Nephron progenitor cell (in vitro differentiated cells): ENCODE results near the gene HAPLN2.
"Not testable (repeated sequence)": the region's sequence is repeated elsewhere in the genome, so short reads cannot be mapped to it uniquely, and the experiment has no call there.

ENCODE experiments used
- DNase-seq: peaks from one replicate; pipeline ENCODE4 v3.0.0; 2021
- H3K27ac Mint-ChIP-seq: 2 replicates; pipeline ENCODE4 v1.8.0; 2021; ENCODE audit warnings: mild to moderate bottlenecking, moderate library complexity, mixed read lengths
- H3K27me3 Mint-ChIP-seq: 2 replicates; pipeline ENCODE4 v1.8.0; 2021; ENCODE audit warnings: mild to moderate bottlenecking, low read depth, mixed read lengths; ENCODE audit not compliant: poor library complexity
- H3K36me3 Mint-ChIP-seq: 2 replicates; pipeline ENCODE4 v1.8.0; 2021; ENCODE audit warnings: low read depth, mixed read lengths
- H3K4me1 Mint-ChIP-seq: 2 replicates; pipeline ENCODE4 v1.8.0; 2021; ENCODE audit warnings: mixed read lengths
- H3K4me3 Mint-ChIP-seq: 2 replicates; pipeline ENCODE4 v1.8.0; 2021; ENCODE audit warnings: mild to moderate bottlenecking, moderate library complexity, mixed read lengths
- H3K9me3 Mint-ChIP-seq: 2 replicates; pipeline ENCODE4 v1.8.0; 2021; ENCODE audit warnings: mild to moderate bottlenecking, moderate library complexity, mixed read lengths
- TF ChIP-seq, protein P1 (sequence below): fragments of 200-600 bp; sonication (generic); IDR thresholded peaks from 2 replicates; pipeline ENCODE4 v1.5.0; 2021; ENCODE audit warnings: antibody characterized with exemption

Gene HAPLN2

DNA sequence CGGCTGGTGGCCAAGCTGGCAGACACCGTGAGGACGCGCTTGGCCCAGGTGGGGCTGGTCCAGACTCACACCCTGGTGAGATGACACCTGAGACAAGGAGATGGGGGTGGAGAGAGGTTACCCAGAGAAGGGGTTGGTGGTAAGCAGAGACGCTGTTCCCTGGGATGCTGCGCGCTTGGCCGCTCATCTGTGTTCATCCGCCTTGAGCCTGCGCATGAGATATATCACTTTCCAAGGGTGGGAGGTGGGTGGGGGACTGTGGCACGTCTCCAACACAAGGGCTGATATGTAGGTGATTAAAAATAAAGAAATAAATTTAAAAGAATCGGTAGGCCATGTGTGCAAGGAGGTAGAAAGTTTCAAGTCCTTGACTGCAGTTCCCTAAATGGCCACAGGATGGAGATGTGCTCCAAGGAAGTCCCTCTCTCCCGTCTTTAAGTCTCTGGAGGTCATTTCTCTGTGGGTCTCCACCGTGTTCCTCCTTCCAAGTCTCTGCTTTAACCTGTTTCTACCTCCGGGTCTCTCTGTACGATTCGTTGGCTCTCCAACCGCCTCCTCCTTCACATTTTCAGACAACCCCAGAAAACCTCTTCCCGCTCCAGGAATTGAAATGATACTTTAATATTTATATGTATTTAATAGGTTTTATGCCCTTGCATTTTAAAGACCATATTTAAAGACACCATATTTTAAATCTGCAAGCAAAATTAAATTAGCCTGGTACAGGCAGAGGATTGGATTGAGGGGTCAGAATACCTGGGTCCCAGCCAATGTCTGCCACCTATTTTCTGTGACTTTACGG lies 35.2 kb upstream of the HAPLN2 start:
- Mint-ChIP-seq H3K4me3 (peak overlapping the region; percentile 64), H3K4me1 (peaks cover 64% of the 10 kb centered on the region), H3K9me3 (no peaks in the 10 kb centered on the region), H3K27me3 (peaks cover 23% of the 10 kb centered on the region), H3K27ac (peak overlapping the region; percentile 39), H3K36me3 (no peaks in the 10 kb centered on the region)
- peak; percentile 80 for DNase-seq
- TF ChIP-seq, protein P1, sequence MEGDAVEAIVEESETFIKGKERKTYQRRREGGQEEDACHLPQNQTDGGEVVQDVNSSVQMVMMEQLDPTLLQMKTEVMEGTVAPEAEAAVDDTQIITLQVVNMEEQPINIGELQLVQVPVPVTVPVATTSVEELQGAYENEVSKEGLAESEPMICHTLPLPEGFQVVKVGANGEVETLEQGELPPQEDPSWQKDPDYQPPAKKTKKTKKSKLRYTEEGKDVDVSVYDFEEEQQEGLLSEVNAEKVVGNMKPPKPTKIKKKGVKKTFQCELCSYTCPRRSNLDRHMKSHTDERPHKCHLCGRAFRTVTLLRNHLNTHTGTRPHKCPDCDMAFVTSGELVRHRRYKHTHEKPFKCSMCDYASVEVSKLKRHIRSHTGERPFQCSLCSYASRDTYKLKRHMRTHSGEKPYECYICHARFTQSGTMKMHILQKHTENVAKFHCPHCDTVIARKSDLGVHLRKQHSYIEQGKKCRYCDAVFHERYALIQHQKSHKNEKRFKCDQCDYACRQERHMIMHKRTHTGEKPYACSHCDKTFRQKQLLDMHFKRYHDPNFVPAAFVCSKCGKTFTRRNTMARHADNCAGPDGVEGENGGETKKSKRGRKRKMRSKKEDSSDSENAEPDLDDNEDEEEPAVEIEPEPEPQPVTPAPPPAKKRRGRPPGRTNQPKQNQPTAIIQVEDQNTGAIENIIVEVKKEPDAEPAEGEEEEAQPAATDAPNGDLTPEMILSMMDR, result peak; percentile 83

DNA sequence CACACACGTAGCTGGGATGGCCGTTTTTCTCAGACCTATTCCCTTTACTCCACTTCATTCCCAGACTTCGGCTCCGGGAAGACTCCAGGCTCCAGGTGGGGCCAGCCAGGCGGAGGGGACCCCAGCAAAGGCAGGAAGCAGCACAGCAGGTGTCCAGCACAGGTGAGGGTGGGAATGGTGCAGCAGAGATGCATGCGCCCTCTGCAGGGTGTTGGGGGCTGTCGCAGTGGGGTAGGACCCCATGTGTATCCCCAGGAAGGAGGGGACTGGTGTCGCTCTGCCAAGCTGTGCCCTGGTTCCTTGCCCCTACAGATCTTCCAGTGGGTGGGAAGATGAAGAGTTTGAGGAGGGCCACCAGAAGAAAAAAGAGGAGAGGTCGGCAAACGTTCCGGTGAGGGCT lies 34.4 kb upstream of the HAPLN2 start:
- DNase-seq, result no peak
- Mint-ChIP-seq H3K27me3 (peaks cover 20% of the 10 kb centered on the region), H3K36me3 (no peaks in the 10 kb centered on the region), H3K27ac (no peak overlapping the region), H3K4me3 (no peak overlapping the region), H3K9me3 (no peaks in the 10 kb centered on the region), H3K4me1 (peaks cover 57% of the 10 kb centered on the region)
- TF ChIP-seq, protein P1, result no peak

DNA sequence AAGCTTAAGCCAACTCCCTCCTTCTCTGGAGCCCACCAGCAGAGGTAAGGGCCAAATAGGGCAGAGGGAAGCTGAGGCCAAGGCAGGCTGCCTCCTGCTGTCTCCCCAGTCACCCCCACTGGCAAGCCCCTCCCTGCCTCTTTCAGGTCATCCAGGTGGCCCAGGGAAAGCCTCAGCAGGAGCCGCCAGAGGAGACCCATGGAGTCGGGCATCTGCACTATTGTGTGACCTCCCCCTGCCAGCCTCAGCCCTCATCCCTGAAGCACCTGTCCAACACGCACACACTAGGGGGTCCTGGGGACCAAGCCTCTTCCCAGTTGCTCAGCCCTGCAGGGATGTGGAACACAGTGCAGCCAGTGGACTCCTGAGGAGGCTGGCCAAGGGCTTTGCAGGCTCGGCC lies 32.9 kb upstream of the HAPLN2 start:
- Mint-ChIP-seq H3K27me3 (peaks cover 20% of the 10 kb centered on the region), H3K36me3 (no peaks in the 10 kb centered on the region), H3K27ac (no peak overlapping the region), H3K9me3 (no peaks in the 10 kb centered on the region), H3K4me1 (peaks cover 53% of the 10 kb centered on the region), H3K4me3 (no peak overlapping the region)
- no peak for DNase-seq
- TF ChIP-seq, protein P1, result no peak

DNA sequence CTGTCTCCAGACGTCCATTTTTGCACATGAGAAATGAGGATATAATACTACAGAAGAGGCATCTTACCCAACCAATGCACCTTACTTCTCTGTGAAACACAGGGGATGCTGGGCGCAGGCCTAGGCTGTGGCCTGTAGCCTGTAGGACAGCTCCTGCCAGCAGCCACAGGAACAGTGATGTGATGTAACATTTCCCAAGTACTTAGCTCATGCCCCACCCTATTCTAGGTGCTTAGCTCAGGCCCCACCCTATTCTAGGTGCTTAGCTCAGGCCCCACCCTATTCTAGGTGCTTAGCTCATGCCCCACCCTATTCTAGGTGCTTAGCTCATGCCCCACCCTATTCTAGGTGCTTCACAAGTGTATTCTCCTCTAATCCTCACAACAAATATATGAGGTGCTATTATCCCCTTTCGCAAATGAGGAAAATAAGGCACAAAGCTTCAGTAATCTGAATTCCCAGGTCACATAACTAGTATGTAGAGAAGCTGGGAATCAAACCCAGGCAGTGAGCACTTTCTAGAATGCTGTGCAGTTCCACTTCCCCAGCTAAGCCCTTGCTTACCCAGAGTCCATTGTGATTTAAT lies 32.2 kb upstream of the HAPLN2 start:
- no peak for DNase-seq
- H3K4me3 Mint-ChIP-seq, result no peak overlapping the region
- H3K9me3 Mint-ChIP-seq, result no peaks in the 10 kb centered on the region
- TF ChIP-seq, protein P1, result no peak
- H3K27me3 Mint-ChIP-seq, result peaks cover 20% of the 10 kb centered on the region
- H3K4me1 Mint-ChIP-seq, result peaks cover 51% of the 10 kb centered on the region
- H3K27ac Mint-ChIP-seq, result no peak overlapping the region
- no peaks in the 10 kb centered on the region for H3K36me3 Mint-ChIP-seq

DNA sequence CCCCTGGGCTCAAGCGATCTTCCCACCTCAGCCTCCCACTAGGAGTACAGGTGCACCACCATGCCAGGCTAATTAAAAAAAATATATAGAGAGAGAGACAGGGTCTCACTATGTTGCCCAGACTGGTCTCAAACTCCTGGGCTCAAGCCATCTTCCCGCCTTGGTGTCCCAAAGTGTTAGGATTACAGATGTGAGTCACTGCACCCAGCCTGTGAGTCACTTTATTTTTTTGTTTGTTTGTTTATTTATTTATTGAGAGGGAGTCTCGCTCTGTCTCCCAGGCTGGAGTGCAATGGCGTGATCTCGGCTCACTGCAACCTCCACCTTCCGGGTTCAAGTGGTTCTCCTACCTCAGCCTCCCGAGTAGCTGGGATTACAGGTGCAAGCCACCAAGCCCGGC lies 31.3 kb upstream of the HAPLN2 start:
- not testable (repeated sequence) for DNase-seq, H3K27ac Mint-ChIP-seq, H3K4me3 Mint-ChIP-seq, H3K9me3 Mint-ChIP-seq, H3K36me3 Mint-ChIP-seq
- H3K4me1 Mint-ChIP-seq, result peaks cover 48% of the 10 kb centered on the region
- H3K27me3 Mint-ChIP-seq, result peaks cover 20% of the 10 kb centered on the region

DNA sequence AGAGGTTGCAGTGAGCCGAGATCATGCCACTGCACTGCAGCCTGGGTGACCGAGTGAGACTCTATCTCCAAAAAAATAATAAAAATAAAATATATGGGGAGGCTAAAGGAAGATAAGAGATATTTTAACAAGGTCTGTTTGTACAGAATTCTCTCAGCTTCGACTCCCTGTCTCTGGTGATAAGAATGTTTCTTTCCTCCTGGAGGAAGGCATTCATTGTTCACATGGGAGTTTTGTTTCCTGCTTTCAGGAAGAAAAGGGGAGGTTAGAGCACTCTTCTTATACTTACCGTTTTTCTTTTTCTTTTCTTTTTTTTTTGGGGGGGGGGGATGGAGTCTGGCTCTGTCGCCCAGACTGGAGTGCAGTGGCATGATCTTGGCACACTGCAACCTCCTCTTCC lies 29.7 kb upstream of the HAPLN2 start:
- TF ChIP-seq, protein P1, result no peak
- Mint-ChIP-seq H3K4me3 (no peak overlapping the region), H3K9me3 (no peaks in the 10 kb centered on the region), H3K27ac (no peak overlapping the region), H3K27me3 (peaks cover 20% of the 10 kb centered on the region), H3K36me3 (peaks cover 5% of the 10 kb centered on the region), H3K4me1 (peaks cover 33% of the 10 kb centered on the region)
- no peak for DNase-seq
